GM19397 (cell line): ENCODE results near the gene CCDC86.

Source experiments
- ATAC-seq: cut with Tn5 transposase; IDR thresholded peaks from one replicate; pipeline ENCODE4 v1.9.1; 2021; ENCODE audit warnings: mild to moderate bottlenecking, moderate library complexity; ENCODE audit not compliant: unreplicated experiment

CCDC86 gene

DNA sequence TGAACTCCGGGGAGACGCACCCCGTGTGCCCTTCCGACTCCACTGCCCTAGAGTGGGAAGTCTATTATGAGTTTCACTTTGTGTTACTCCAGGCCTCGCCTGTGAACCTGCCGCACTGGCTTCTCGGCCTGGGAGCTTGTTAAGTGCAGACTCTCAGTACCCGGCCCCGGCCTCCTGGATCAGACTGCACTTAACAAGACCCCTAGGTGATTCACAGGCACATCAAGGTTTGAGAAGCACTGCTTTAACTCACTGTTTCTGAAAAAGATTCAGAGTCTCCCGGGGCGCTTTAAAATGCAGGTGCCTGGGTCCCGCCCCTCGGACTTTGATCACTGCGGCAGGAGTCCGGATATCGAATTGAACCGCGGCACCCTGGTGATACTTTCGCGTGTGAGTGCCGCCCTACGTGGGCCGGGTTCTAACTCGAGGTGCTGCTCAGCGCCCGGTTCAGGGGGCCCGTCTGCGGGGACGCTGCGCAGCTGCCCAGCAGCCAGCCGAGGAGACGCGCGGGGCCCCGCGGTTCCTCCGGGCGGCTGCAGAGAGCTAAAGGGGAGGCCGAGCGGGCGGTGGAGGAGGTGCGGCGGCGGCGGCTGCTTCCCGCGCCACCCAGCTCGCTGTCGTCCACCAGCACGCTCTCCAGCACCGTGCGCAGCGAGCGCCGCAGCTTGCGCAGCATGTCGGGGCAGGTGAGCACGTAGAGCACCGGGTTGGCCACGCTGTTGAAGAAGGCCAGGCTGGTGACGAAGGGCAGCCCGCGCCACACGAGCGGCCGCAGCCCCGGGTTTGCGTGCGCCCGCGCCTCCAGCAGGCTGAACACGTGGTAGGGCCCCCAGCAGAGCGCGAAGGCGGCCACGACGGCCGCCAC, 10.4 kb downstream of the CCDC86 start:
- no peak for ATAC-seq

DNA sequence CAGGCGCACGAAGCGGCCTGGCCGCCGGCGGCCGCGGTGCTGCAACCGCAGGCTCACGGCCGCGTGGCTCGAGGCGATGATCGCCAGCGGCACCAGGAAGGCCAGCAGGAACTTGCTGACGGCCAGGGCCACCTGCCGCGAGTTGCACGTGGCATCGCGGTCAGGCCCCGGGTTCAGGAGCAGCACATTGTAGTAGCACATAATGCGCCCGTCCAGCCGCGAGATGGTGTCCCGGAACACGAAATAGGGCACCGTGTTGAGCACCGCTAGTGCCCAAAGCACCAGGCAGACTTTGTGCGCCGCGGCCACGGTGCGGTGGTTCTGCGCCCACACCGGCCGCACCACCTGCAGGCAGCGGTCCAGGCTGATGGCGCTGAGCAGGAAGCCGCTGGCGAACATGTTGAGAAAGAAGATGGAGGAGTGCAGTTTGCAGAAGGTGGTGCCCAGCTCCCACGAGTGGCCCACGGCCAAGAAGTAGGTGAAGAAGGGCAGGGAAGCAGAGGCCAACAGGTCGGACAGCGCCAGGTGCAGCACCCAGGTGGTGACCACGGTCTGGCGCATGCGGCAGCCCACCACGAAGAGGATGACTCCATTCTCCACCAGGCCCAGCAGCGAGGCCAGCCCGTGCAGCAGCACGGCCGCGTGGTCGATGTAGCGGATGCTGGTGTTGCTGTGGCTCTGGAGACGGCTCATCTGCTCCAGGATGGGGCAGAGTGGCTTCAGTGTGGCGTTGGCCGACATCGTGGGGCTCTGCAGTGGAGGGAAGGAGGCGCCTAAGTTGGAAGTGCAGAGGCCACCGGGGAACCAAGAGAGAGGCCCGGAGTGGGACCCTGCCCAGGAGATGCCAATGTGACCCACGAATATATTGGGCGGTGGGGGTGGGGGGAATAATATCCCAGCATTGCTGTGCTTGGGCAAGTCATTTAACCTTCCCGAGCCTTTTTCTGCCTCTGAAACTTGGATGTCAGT, 11.4 kb downstream of the CCDC86 start:
- ATAC-seq, result no peak

DNA sequence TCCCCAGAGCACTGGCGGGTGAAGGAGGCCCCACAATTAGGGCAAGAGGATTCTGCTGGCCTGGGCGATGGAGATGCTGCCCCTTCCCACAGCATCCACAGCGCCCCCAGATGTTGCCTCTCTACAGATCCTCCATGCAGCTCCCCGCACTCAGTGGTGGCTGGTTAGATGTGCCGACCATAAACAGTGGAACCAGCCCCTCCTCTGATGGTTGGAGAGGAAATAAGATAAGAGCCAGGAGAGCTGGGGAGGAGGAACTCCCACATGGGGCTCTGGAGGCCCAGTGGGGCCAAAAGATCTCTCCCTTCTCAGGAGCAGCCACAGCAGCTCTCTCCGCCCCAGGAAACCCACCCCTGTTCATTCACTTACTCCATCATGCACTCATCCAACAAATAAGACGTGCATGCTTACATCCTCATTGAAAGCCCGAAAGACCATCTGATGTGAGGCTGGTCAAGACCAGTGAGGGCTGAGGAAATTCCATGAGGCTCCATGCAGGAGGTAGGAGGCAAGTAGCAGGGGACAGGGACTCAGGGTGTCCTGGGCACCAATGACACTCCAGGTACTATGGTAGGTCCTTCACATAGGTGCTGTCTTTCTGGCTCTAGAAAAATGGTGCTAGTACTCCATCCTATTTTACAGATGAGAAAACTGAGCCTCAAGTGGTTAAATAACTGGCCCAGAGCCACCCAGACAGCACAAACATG, 12.4 kb downstream of the CCDC86 start:
- ATAC-seq, result no peak

DNA sequence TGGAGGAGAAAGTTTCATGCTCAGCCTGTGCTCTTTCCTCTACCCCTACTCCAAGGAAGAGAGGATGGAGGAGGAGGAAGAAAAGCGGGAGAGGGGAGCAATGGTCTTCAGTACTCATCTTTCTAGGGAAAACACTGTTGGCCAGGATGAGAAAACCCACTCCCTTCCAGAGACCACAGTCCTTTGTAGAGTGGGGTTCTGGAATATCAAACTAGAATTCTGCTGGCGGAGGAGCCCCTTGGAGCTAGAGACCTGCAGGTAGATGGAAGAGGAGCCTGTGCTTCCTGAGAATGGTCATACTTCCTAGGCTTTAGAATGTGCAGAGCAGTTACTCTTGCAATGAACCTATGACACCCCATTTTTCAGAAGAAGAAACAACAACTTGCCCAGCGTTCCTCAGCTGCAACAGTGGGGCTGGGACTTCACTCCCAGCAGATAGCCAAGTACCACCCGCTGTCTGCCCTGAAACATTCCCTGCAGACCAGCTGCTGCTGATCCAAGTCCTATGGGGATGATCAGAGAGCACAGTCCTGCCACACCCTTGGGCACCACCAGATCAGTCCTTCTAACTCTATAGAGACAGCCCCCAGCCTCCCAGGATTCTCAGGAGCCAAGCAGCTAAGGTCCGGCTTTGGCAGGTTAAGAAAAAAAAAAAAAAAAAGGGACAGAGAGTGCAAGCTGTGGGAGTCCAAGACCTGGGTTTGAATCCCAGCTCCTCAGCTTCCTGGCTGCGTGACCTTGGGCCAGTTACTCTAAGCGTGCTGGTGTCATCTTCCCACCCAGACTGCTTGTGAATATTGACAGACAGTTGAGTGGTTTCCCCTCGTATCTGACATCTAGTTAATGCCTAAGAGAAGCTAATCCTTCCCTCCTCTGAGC, 13.2 kb downstream of the CCDC86 start:
- no peak for ATAC-seq

DNA sequence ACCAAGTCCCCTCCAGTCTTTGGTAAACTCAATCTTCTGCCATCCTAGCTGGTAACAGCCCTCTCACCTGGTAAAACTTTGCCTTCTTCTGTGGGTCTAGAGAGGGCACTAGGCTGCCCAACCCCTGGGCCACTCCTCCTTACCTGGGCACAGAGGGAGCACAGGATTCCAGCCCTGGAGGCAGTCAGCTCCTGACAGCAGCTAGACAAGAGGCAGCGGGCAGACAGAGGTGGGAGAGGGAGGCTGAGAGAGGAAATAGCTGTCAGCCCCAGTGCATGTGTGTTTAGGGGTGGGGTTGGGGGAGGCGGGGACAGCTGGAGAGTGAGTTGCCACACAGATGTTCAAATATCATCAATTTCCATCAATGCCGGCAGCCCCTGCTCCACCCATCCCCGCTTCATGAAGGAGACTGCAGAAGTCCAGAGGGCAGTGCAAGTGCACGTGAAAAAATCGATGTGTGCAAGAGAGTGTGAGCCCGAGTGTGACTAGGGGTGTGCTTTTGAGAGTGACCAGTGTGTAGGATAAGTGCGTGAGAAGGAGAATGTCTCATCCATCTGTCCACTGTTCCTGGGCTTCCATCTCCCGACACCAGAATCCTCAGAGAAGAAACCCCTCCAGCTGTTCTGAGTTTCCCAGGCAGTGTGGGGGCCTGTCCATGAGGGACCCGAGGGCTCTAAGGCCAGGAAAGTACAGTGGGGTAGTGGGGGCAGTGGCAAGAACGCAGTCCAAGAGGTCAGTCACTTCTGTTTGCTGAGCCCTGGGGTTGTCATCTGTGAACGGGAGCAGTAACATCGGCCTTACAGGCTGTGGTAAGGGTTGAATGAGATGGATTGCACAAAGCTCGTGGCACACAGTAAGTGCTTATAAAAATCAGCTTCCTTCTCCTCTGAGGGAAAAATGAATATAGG, 14.1 kb downstream of the CCDC86 start, which contains the start of gene PTGDR2:
Gene PTGDR2, minus strand, starts transcription at position 225 of the 908 bp plus-strand sequence. CDS start 2,228 bp downstream, outside the sequence.
- no peak for ATAC-seq

DNA sequence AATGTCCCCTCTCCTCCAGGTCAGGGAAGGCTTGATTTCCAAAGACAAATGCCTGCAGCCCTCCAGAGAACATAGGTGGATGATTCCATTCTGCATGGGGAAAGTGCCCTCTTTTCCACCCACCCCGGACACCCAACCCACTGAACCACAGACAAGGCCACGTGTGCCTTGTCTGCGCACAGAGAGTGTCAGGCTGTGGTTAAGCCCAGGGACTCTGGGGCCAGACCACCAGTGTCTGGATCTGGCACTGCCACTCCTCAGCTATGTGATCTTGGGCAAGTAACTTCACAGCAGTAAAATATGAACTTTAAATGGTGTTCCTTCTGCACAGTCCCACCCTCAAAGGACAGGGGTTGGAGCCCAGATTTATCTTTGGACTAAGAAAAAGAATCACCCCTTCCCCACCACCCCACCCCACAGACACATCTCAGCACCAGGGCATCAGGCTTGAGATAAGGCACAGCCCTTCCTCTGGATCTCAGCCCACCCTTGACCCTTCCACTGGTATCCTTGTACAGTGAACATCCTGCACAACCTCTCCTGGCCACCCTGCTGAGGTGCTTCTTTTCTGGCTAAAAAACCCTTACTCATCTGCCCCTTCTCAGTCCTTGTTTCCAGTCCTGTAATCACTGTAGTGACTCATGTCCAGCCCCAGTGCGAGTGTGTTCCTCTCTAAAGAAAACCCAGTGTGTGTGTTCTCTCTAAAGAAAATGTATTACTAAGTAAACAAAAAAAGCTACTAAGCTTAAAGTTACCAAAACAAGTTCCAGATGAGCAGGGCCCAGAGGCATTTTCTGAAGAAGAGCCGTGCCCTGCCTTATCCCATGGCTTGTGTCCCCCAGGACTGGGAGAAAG, 15.7 kb downstream of the CCDC86 start:
- no peak for ATAC-seq

DNA sequence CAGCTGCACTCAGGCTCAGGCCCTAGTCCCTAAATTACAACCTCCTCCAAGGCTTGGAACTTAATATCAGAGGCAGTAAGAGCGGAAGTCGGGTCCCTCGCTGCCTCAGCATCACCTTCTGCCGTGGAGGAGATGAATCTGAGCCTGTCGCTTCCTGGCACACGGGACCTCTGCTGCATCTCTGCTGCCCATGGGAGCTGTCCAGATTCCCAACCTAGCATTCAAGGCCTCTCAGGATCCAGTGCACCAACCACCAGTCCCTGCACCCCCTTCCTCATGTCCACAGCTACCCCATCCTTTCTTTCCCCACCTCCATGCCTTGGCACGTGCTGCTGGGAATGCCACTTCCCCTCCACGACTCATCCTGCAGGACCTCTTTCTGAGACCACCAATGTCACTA, 16.3 kb downstream of the CCDC86 start:
- no peak for ATAC-seq

DNA sequence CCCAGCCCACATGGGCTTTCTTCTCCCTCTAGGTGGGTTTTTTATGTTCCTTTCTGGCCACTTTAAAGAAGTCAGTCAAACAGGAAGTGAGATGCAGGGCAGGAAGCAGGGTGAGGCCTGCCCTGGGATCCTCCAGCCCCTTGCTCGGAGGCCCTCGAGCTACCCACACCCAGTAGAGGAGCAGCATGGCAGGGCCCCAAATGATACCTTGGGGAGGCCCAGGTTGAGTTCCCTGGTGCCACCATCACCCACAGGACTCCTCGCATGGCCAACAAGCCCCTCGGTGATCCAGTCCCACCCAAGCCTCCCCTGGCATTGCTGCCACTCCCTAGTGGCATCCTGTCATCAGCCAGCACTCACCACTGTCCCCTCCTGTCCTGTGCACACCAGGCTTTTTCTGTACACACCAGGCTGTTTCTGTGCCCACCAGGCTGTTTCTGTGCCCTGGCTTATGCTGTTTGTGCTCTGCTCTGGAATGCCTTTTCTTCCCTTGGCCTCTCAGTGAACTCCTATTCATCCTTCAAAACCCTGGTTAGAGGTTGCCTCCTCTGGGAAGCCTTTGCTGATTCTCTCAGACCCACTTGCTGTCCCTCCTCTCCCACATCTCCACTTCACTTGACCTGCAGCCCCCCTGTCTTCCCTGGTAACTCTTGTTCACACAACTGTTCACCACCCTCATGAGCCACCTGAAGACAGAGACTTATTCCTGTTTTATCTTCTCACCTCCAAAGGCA, 17.0 kb downstream of the CCDC86 start:
- no peak for ATAC-seq

DNA sequence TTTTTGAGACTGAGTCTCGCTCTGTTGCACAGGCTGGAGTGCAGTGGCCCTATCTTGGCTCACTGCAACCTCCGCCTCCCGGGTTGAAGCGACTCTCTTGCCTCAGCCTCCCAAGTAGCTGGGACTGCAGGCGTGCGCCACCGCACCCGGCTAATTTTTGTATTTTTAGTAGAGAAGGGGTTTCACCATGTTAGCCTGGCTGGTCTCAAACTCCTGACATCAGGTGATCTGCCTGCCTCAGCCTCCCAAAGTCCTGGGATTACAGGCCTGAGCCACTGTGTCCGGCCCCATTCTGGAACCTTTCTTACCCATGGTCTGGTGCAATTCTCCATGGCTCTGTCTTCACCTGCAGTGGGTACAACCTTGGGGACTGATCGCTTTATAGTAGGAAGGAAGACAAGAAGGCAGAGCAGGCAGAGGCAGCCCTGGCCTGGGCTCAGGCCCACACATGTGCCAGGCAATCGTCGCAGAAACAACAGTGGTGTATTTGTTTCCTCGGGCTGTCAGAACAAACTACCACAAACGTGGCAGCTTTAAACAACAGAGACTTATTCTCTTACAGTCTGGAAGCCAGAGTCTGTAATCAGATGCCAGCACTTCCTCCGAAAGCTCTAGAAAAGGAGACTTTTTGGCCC, 17.8 kb downstream of the CCDC86 start:
- no peak for ATAC-seq

DNA sequence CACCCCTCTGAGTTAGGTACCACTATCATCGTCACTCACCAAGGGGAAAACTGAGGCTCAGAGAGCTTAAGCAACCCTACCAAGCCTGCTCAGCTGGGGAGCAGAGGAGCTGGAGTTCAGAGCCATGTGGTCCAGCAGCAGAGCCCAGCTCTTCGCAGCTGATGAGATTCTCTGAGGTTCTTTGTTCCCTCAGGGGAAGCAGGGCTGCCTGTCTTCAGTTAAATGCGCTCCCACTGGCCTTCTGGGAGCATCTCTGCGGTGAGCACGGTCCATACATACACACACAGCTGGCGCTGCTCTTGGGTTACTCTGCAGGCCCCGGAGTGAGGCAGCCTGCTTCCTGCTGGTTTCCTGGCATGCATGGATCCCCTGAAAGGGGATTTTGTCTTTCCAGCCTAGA, 19.0 kb downstream of the CCDC86 start:
- ATAC-seq, result no peak

DNA sequence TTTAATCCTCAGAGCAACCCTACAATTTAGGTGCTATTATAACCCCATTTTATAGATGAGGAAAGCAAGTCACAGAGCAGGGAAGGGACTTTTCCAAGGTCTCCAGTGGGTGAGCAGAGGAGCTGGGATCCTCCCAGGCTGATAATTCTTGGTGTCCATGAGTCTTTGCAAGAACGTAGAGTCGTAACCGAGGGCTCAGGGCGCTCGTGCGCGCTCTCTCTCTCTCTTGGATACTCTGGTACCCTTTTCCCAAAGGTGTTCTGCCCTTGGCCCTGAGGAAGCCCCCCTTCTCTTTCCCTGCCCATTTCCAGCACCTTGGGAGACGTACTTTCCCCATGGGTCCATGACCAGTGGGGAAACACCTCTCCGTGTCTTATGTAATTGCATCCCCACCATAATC, 20.3 kb downstream of the CCDC86 start:
- no peak for ATAC-seq

DNA sequence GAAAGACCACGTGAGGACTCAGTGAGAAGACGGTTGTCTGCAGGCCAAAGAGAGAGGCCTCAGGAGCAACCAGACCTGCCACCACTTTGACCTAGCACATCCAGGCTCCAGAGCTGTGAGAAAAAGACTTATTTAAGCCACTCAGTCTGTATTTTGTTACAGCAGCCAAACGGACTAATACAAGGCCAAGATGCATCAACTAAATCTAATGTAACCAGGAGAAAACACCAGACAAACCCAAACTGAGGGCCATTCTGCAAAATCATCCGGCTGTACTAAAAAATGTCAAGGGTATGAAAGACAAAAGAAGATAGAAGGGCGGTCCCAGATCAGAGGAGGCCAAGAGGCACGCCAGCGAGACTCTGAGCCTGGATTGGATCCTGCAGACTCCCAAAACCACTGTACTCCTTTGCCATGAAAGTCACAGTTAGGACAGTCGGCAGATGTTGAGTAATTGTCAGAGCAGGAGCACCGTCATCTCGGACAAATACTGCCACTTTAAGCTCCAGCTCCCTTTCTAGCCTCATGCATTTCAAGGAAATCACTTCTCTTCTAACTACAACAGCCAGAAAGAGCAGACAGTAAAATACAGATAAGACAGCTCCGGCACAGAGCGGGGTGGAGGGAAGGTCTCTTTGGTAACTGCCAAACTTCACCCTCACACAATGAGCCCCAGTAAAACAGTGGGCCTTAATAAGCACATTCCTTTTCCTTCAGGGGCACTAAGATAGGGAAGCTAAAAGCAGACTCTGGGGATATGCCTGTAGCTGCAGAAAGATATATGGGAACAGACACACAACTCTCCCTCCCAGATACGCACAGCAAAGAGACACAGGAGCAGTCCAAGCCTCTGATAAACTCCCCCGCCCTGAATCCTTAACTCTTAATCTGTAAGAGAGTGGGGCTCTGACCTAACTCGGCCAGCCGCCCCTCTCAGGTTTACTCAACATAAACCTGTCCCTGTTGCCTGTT, 21.9 kb downstream of the CCDC86 start:
- ATAC-seq, result no peak

DNA sequence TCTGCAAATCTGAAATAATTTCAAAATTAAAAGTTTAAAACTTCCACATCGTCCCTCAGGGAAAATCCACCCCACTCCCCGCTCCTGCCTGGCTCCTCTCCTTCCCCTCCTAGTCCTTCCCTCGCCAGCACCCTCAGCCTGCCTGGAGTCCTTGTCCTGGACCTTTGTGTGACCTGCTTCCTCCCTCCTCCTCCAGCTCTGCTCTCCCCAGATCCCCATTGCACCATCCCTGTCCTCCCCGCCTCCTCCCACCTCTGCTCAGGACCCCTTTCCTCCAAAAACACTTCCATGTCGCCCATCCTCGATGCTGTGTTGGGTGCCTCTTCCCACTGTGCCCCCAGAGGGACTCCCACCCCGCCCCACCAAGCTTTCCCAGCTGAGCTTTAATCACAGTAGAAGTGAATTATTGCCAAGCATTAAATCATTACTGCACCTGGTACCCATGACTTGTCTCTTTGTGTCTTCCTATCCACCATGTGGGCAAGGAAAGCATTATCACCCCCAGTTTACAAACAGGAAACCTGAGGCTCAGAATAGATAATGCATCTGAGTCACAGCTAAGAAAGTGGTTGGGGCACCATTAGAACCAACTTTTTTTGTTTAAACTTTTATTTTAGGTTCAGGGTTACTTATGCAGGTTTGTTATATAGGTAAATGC, 23.1 kb downstream of the CCDC86 start:
- no peak for ATAC-seq

DNA sequence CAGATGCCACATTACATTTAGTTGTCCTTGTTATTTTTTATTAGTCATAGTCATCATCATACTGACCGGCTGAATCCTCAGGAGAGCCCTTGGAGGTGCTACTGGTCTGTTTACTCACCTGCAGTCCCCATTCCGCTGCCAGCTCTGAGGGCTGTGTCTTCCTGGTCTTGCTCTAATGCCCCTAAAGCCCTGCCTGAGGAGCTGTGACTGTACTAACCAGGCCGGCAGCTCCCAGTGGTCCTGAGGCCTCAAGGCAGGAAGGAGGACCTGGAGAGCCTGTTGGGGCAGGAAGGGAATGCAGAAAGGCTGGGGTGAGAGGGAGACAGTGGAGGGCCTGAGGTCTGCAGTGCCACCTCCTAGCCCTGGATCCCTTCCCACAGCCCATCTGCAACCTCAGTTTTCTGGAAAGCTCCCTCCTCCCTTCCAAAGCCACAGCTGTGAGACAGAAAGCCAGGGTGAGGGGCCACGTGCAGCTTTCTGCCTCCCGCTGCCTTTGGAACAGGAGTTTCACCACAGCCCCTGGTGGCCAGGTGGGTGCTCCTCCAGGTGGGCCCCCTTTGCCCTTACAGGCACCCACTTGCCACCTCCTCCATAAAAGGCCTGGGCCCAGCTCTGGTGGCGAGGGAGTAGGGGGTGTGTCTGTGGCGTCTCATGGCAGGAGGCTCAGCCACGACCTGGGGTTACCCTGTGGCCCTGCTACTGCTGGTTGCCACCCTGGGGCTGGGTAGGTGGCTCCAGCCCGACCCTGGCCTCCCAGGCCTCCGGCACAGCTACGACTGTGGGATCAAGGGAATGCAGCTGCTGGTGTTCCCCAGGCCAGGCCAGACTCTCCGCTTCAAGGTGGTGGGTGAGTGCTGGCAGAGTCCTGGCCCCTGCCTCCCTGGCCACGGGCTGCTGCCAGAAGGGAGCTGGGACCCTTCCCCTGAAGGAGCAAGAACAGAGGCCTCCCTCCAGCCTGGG, 25.3 kb downstream of the CCDC86 start, which contains the start of gene ZP1:
Gene ZP1, plus strand, starts transcription at position 632 of the 960 bp plus-strand sequence. Its CDS starts 20 bp downstream, at position 652.
- no peak for ATAC-seq
